Left ventricle myocardium inferior (tissue), 1 donor: ENCODE measurements around the gene SSB. TPM values are rescaled to one million over a fixed set of nuclear protein-coding genes. Genes with fewer than 3 reads are reported as not detected.
A peak's percentile ranks its signal among the peaks of the same experiment; 100 is the strongest.
"Not testable (repeated sequence)": the region's sequence is repeated elsewhere in the genome, so short reads cannot be mapped to it uniquely, and the experiment has no call there.

Experiments
- DNase-seq: peaks from one replicate; pipeline ENCODE4 v3.0.0-alpha.2; 2020
- H3K27ac ChIP-seq: fragments of 200-600 bp; replicated peaks from 2 replicates; pipeline ENCODE4 v1.8.0; 2021
- H3K27me3 ChIP-seq: fragments of 200-600 bp; 2 replicates; pipeline ENCODE4 v1.8.0; 2021; ENCODE audit warnings: low read depth
- H3K36me3 ChIP-seq: fragments of 200-600 bp; 2 replicates; pipeline ENCODE4 v1.8.0; 2021
- H3K4me1 ChIP-seq: fragments of 200-600 bp; 2 replicates; pipeline ENCODE4 v1.8.0; 2021
- H3K4me3 ChIP-seq: fragments of 200-600 bp; 2 replicates; pipeline ENCODE4 v1.8.0; 2021; ENCODE audit warnings: mild to moderate bottlenecking, moderate library complexity
- H3K9me3 ChIP-seq: fragments of 200-600 bp; replicated peaks from 2 replicates; pipeline ENCODE4 v1.8.0; 2021
- intact Hi-C: fragments of 100-400 bp; cut with micrococcal nuclease; formaldehyde crosslinking; loops from one replicate; pipeline ENCODE4 v1.11.0; 2022
- total RNA-seq: library from RNA; stranded (reverse); fragmentation: NEBNext Ultra II Directional; extraction: Animal tissue kit (Norgen Biotek cat#: 25700); gene quantifications from one replicate; pipeline ENCODE4 v1.2.1, GENCODE V29; 2021
- TF ChIP-seq, protein P1 (sequence below): fragments of 200-600 bp; IDR thresholded peaks from 2 replicates; pipeline ENCODE4 v1.8.0; 2021; ENCODE audit warnings: antibody characterized with exemption, mild to moderate bottlenecking, borderline replicate concordance
- donor health status: DM: no; HTN: yes; CAD: no; lungs with severe emphysema.

SSB gene
- total RNA-seq, 1 donor from 2014 or later = 54.8 TPM

DNA sequence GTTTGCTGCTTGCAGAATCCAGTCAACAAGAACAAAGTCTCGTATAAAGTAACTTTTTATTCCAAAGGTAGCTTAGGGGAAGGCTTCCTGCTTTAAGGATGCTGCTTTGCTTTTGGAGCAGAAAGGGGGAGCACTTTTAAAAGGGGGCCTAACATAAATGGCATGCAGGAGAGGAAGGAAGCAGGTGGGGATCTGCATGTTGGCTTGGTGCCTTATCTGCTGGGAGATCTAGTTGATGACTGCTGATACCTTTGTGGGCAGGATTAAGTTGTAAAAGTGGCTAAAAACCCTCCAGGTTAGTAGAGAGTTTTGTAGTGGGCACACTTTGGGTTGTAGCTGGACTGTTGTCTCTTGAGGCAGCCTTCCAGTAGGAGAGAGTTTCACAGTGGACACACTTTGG is 51.0 kb downstream of the SSB start:
- Histone ChIP-seq H3K9me3 (no peaks in the 10 kb centered on the region), H3K27me3 (no peaks in the 10 kb centered on the region), H3K36me3 (no peaks in the 10 kb centered on the region), H3K4me1 (peaks cover 74% of the 10 kb centered on the region), H3K4me3 (no peak overlapping the region), H3K27ac (no peak overlapping the region)
- intact Hi-C loops = no loop called here
- TF ChIP-seq, protein P1, sequence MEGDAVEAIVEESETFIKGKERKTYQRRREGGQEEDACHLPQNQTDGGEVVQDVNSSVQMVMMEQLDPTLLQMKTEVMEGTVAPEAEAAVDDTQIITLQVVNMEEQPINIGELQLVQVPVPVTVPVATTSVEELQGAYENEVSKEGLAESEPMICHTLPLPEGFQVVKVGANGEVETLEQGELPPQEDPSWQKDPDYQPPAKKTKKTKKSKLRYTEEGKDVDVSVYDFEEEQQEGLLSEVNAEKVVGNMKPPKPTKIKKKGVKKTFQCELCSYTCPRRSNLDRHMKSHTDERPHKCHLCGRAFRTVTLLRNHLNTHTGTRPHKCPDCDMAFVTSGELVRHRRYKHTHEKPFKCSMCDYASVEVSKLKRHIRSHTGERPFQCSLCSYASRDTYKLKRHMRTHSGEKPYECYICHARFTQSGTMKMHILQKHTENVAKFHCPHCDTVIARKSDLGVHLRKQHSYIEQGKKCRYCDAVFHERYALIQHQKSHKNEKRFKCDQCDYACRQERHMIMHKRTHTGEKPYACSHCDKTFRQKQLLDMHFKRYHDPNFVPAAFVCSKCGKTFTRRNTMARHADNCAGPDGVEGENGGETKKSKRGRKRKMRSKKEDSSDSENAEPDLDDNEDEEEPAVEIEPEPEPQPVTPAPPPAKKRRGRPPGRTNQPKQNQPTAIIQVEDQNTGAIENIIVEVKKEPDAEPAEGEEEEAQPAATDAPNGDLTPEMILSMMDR = no peak
- DNase-seq = no peak

DNA sequence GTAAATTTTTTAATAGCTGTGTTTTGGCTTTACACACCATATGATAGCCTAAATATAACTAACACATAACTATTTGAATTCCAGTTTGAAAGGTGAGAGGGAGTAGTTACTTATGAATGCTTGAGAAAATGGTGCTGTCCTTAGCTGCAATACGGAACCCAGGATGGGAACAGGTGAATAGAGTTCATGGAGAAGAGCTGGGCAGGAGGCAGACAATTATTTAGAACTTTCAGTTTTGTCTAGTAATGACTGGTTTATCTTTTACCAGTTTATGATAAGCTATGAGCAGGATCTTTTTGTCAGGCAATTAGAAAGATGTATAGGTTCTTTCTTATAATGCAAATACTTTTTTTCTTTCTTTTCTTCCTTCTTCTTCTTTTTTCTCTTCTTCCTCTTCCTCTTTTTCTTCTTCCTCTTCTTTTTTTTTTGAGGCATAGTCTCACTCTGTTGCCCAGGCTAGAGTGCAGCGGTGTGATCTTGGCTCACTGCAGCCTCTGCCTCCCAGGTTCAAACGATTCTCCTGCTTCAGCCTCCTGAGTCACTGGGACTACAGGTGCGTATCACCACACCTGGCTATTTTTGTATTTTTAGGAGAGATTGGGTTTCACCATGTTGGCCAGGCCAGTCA is 54.5 kb downstream of the SSB start:
- Histone ChIP-seq H3K27me3 (no peaks in the 10 kb centered on the region), H3K4me3 (no peak overlapping the region), H3K4me1 (peaks cover 53% of the 10 kb centered on the region), H3K27ac (no peak overlapping the region), H3K36me3 (no peaks in the 10 kb centered on the region), H3K9me3 (no peaks in the 10 kb centered on the region)
- TF ChIP-seq, protein P1 = no peak
- intact Hi-C loops = no loop called here
- DNase-seq = no peak

DNA sequence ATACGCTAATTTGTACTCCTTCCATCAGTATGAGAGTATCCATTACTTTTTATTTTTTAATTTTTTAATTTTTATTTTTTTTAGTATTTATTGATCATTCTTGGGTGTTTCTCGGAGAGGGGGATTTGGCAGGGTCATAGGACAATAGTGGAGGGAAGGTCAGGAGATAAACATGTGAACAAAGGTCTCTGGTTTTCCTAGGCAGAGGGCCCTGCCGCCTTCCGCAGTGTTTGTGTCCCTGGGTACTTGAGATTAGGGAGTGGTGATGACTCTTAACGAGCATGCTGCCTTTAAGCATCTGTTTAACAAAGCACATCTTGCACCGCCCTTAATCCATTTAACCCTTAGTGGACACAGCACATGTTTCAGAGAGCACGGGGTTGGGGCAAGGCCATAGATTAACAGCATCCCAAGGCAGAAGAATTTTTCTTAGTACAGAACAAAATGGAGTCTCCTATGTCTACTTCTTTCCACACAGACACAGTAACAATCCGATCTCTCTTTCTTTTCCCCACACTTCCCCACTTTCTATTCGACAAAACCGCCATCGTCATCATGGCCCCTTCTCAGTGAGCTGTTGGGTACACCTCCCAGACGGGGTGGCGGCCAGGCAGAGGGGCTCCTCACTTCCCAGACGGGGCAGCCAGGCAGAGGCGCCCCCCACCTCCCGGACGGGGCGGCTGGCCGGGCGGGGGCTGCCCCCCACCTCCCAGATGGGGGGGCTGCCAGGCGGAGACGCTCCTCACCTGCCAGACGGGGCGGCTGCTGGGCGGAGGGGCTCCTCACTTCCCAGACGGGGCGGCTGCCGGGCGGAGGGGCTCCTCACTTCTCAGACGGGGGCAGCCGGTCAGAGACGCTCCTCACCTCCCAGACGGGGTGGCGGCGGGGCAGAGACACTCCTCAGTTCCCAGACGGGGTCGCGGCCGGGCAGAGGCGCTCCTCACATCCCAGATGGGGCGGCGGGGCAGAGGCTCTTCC is 56.9 kb downstream of the SSB start:
- H3K27ac ChIP-seq = peak overlapping the region; percentile 36
- not testable (repeated sequence) for H3K27me3 ChIP-seq, DNase-seq

DNA sequence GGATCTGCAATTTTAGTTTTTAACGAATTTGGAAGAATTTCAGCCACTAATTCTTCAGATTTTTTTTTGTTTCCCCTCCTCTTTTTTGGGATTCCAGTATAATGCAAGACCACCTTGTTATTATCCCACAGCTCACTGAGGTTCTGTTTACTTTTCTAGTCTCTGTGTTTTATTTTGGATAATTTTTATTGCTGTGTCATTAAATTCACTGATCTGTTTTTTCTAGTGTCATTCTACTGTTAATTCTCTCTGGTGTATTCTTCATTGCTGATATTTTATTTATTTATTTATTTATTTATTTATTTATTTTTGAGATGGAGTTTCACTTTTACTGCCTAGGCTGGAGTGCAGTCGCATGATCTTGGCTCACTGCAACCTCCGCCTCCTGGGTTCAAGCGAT is 60.8 kb downstream of the SSB start:
- Histone ChIP-seq H3K9me3 (no peaks in the 10 kb centered on the region), H3K27me3 (no peaks in the 10 kb centered on the region), H3K4me3 (no peak overlapping the region), H3K27ac (no peak overlapping the region), H3K36me3 (no peaks in the 10 kb centered on the region), H3K4me1 (peaks cover 39% of the 10 kb centered on the region)
- intact Hi-C loops = no loop called here
- no peak for DNase-seq
- TF ChIP-seq, protein P1 = no peak

More for the DNA sequence above, 56.9 kb downstream of the SSB start:
- H3K9me3 ChIP-seq, intact Hi-C loops, H3K4me3 ChIP-seq, H3K36me3 ChIP-seq: not testable (repeated sequence)
- peaks cover 38% of the 10 kb centered on the region for H3K4me1 ChIP-seq

DNA sequence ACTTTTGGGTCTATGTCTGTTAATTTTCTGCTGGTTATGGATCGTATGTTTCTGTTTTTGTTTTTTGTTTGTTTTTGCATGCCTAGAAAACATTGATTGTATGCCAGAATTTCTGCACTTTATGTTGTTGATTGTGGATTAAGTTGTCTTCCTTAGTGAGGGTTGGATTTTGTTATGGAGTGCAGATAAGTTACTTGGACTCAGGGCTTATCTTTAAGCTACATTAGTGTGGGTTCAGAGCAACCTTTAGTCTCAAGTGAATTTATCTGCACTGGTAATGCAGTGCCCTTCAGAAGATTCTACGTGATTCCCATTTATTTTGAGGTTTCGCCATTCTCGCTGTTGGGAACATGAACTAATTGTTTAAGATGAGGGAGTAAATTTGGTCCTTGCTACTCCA is 61.5 kb downstream of the SSB start:
- no peak overlapping the region for H3K27ac ChIP-seq
- H3K4me3 ChIP-seq = no peak overlapping the region
- intact Hi-C loops = no loop called here
- H3K27me3 ChIP-seq = no peaks in the 10 kb centered on the region
- DNase-seq = no peak
- H3K4me1 ChIP-seq = peaks cover 39% of the 10 kb centered on the region
- TF ChIP-seq, protein P1 = no peak
- no peaks in the 10 kb centered on the region for H3K36me3 ChIP-seq
- H3K9me3 ChIP-seq = no peaks in the 10 kb centered on the region

Other genes starting within 250 kb of the SSB start
- 121 TPM for gene FASTKD1, start 225.0 kb upstream of the SSB start, total RNA-seq
- gene PPIG, start 214.5 kb upstream of the SSB start, total RNA-seq = 38.0 TPM
- gene CFAP210, start 104.5 kb upstream of the SSB start, total RNA-seq = not detected
- gene PHOSPHO2, start 104.4 kb upstream of the SSB start, total RNA-seq = 3.2 TPM
- gene KLHL23, start 65.0 kb upstream of the SSB start, total RNA-seq = 10.4 TPM
- 60.4 TPM for gene METTL5, start 26.0 kb downstream of the SSB start, total RNA-seq
- gene UBR3, start 28.6 kb downstream of the SSB start, total RNA-seq = 99.5 TPM